ENCODE data around the gene EIF3F.
"Not testable (repeated sequence)": the region's sequence is repeated elsewhere in the genome, so short reads cannot be mapped to it uniquely, and the experiment has no call there.

Gene EIF3F

GRCh38 chr11:7973011-7973410 lies 14.1 kb upstream of the EIF3F start:
- Mint-ChIP-seq H3K9me3 (no peaks in the 10 kb centered on the region), H3K4me1 (ENCODE audit: low read depth) (no peaks in the 10 kb centered on the region), H3K27me3 (ENCODE audit: low read depth) (no peaks in the 10 kb centered on the region), H3K36me3 (ENCODE audit: low read depth) (no peaks in the 10 kb centered on the region), H3K4me3 (no peak overlapping the region), H3K27ac (no peak overlapping the region)

DNA sequence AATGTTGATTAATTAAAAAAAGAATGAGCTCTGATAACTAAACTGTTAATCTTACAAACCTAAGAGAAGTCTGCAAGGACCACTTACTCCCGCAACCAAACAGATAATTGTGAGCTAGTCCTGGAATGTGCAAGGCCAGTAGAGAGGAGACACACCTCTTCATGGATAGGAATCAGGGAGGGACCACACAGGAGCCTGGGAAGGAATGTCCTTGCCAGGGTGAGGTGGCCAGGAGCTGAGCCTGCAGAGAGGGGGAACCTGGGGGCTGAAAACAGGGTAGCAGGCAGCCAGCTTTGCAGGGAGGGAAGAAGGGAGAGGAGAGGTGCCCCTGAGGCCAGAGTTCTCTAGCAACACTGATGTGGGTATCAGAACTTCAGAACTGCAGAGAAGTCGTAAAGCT lies 12.5 kb upstream of the EIF3F start:
- Mint-ChIP-seq H3K4me1 (ENCODE audit: low read depth) (no peaks in the 10 kb centered on the region), H3K27me3 (ENCODE audit: low read depth) (no peaks in the 10 kb centered on the region), H3K4me3 (no peak overlapping the region), H3K36me3 (ENCODE audit: low read depth) (no peaks in the 10 kb centered on the region), H3K9me3 (no peaks in the 10 kb centered on the region), H3K27ac (no peak overlapping the region)

DNA sequence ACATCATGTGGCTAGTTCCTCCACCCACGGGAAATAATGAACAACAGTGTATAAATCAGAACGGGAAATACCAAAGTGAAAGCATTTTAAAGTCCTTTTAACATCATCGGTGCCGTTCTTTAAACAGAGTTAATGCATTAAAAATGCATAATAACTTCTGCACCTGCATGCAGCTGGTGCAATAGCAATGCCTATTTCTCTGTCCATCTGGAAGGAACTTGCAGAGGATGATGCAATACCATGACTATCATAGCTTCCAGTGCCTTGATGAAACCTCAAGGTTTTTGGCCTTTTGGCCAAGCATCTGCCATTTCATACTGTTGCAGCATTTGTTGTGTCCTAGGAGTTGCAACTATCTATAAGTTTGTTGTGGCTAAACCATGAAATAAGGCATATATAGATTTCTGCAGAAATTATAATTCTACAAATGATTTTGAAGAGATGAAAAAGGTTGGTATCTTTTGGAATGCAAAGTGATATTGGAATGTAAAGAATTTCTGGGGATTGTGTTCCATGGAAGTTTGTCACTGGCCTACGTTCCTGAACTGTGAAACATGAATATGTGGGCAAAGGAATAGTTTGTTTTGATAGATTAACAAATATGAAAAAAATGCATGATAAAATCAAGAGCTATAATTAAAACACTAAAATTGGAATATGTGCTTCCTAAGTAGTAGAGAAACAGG lies 9.8 kb upstream of the EIF3F start:
- no peak overlapping the region for H3K27ac Mint-ChIP-seq

DNA sequence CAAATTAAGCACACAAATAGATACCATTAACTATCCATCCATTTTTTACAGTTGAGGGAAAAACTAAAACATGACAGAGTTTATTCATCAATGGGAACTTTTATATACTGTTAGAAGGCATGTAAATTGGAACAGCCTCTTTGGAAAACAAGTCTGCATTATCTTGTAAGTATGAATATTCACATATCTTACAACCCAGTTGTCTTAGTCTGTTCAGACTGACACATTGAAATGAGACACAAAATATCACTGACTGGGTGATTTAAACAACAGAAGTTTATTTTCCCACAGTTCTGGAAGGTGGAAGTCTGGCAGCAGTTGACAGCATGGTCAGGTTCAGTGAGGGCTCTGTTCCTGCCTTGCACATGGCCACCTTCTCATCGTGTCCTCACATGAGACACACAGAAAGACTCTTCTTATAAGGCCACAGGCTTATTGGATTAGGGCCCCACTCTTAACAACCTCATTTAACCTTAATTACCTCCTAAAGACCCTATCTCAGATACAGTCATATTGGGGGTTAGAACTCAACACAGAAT lies 5.4 kb upstream of the EIF3F start:
- Mint-ChIP-seq H3K9me3 (no peaks in the 10 kb centered on the region), H3K27me3 (ENCODE audit: low read depth) (no peaks in the 10 kb centered on the region), H3K36me3 (ENCODE audit: low read depth) (no peaks in the 10 kb centered on the region), H3K27ac (no peak overlapping the region), H3K4me3 (no peak overlapping the region), H3K4me1 (ENCODE audit: low read depth) (peaks cover 6% of the 10 kb centered on the region)

More for the DNA sequence above, 9.8 kb upstream of the EIF3F start:
- H3K4me3 Mint-ChIP-seq: no peak overlapping the region
- H3K27me3 Mint-ChIP-seq (ENCODE audit: low read depth): no peaks in the 10 kb centered on the region
- H3K4me1 Mint-ChIP-seq (ENCODE audit: low read depth): no peaks in the 10 kb centered on the region
- H3K9me3 Mint-ChIP-seq: no peaks in the 10 kb centered on the region
- no peaks in the 10 kb centered on the region for H3K36me3 Mint-ChIP-seq (ENCODE audit: low read depth)

DNA sequence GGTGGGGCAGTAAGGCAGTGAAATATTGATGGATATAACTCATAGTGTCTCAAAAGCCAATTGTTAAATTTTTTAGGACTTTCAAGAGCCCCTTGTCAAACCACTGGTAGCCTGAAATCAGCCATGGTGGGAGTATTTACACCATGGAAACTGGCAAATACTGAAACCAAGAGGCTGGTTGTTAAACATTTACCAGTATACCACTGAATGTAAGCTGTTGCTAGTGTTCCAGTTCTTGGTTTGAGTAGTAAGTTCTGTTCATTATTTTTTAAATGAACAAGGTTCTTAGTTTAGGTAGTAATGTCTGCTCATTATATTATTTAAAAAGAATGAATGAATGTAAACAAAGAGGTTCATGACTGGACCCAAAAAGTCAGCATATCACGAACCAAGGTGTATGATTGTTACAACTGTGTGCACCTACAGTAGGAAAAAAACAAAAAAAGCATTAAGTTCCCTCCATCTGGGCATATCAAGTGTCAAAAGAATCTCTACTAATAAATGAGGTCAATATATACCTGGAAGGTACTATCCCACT lies 4.5 kb upstream of the EIF3F start:
- Mint-ChIP-seq H3K27me3 (ENCODE audit: low read depth) (no peaks in the 10 kb centered on the region), H3K36me3 (ENCODE audit: low read depth) (peaks cover under 1% of the 10 kb centered on the region), H3K4me1 (ENCODE audit: low read depth) (peaks cover 9% of the 10 kb centered on the region), H3K27ac (no peak overlapping the region), H3K9me3 (no peaks in the 10 kb centered on the region), H3K4me3 (no peak overlapping the region)

- no peak overlapping the region for H3K27ac Mint-ChIP-seq
- H3K27me3 Mint-ChIP-seq (ENCODE audit: low read depth): no peaks in the 10 kb centered on the region
- peaks cover 6% of the 10 kb centered on the region for H3K36me3 Mint-ChIP-seq (ENCODE audit: low read depth)
- peaks cover 16% of the 10 kb centered on the region for H3K4me1 Mint-ChIP-seq (ENCODE audit: low read depth)
- H3K9me3 Mint-ChIP-seq: no peaks in the 10 kb centered on the region
- H3K4me3 Mint-ChIP-seq: no peak overlapping the region
These were observed 3.1 kb upstream of the EIF3F start for GRCh38 chr11:7983832-7984590.

DNA sequence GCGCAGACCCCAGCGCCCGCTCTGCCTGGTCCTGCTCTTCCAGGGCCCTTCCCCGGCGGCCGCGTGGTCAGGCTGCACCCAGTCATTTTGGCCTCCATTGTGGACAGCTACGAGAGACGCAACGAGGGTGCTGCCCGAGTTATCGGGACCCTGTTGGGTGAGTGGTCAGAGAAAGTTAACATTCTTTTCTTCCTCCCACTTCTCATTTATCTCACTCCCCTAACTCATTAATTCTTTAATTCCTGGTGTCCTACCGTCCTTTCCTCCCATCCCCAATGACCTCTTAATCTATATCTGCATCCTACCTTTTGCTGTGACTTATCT lies 385 bp downstream of the EIF3F start:
- peak overlapping the region; percentile 98 for H3K4me3 Mint-ChIP-seq

DNA sequence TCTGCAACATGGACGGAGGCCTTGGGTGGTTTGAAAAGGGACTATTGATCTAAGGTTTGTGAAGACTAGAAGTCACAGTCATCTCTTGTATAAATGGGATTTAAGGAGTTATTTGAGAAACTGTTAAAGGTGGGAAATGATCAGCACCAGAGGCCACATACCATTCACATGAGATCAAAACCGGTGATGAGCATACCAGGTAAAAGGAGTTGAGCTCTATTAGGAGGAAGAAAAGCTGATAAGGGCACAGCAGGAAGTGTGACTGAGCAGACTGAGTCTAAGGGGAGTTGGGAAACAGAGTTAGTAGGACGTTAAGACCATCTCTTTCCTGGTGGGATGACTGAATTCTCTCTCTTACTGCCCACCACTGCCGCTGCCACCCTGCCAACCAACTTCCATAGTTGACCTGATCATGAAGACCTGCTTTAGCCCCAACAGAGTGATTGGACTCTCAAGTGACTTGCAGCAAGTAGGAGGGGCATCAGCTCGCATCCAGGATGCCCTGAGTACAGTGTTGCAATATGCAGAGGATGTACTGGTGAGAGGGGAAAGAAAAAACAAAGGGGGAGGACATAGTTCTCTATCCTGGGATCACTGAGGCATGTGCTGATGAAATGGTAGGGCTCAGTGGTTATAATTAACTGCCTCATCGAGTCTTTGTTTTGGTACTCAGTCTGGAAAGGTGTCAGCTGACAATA lies 7.6 kb downstream of the EIF3F start:
- peaks cover 16% of the 10 kb centered on the region for H3K4me1 Mint-ChIP-seq (ENCODE audit: low read depth)
- no peaks in the 10 kb centered on the region for H3K27me3 Mint-ChIP-seq (ENCODE audit: low read depth)
- H3K27ac Mint-ChIP-seq: no peak overlapping the region
- no peak overlapping the region for H3K4me3 Mint-ChIP-seq
- peaks cover 64% of the 10 kb centered on the region for H3K36me3 Mint-ChIP-seq (ENCODE audit: low read depth)
- no peaks in the 10 kb centered on the region for H3K9me3 Mint-ChIP-seq

More for the DNA sequence above, 385 bp downstream of the EIF3F start:
- Mint-ChIP-seq H3K4me1 (ENCODE audit: low read depth) (peaks cover 28% of the 10 kb centered on the region), H3K27ac (peak overlapping the region; percentile 91), H3K36me3 (ENCODE audit: low read depth) (peaks cover 17% of the 10 kb centered on the region)
- not testable (repeated sequence) for H3K27me3 Mint-ChIP-seq (ENCODE audit: low read depth); H3K9me3 Mint-ChIP-seq

DNA sequence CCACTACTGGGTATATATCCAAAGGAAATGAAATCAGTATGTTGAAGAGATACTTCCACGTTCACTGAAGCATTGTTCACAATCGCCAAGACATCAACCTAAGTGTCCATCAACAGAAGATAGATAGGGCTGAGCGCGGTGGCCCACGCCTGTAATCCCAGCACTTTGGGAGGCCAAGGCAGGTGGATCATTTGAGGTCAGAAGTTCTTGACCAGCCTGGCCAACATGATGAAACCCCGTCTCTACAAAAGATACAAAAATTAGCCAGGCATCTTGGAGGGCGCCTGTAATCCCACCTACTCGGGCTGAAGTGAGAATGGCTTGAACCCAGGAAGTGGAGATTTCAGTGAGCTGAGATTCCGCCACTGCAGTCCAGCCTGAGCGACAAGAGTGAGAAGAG lies 12.7 kb downstream of the EIF3F start:
- Mint-ChIP-seq H3K4me3 (no peak overlapping the region), H3K27ac (no peak overlapping the region), H3K9me3 (no peaks in the 10 kb centered on the region), H3K27me3 (ENCODE audit: low read depth) (no peaks in the 10 kb centered on the region), H3K36me3 (ENCODE audit: low read depth) (peaks cover 41% of the 10 kb centered on the region), H3K4me1 (ENCODE audit: low read depth) (peaks cover 5% of the 10 kb centered on the region)

GRCh38 chr11:8000390-8000789 lies 13.3 kb downstream of the EIF3F start:
- H3K27ac Mint-ChIP-seq: peak overlapping the region; percentile 2
- no peaks in the 10 kb centered on the region for H3K27me3 Mint-ChIP-seq (ENCODE audit: low read depth)
- H3K9me3 Mint-ChIP-seq: no peaks in the 10 kb centered on the region
- H3K4me1 Mint-ChIP-seq (ENCODE audit: low read depth): peaks cover under 1% of the 10 kb centered on the region
- no peak overlapping the region for H3K4me3 Mint-ChIP-seq
- peaks cover 35% of the 10 kb centered on the region for H3K36me3 Mint-ChIP-seq (ENCODE audit: low read depth)

- Mint-ChIP-seq H3K27me3 (ENCODE audit: low read depth) (no peaks in the 10 kb centered on the region), H3K27ac (no peak overlapping the region), H3K36me3 (ENCODE audit: low read depth) (peaks cover 13% of the 10 kb centered on the region), H3K9me3 (no peaks in the 10 kb centered on the region), H3K4me3 (no peak overlapping the region), H3K4me1 (ENCODE audit: low read depth) (no peaks in the 10 kb centered on the region)
These were observed 15.5 kb downstream of the EIF3F start for GRCh38 chr11:8002676-8003075.

DNA sequence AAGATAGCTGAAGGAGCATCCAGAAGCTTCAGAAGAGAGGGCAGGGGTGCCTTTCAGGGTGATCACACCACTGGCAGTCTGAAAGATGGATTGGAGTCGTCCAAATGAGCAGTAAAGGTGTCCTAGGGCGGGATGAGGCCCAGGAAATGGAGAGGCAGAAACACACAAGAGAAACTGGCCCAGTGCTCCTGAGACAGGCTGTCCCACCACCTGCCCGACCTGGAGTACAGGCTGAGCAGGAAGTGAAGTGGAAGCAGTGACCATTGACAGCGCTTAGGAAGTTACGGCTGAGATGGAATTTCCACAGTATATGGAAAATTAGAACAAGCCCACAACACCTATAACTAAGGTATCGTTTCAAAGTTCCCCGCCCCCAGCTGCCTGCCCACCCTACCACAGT lies 16.1 kb downstream of the EIF3F start:
- Mint-ChIP-seq H3K4me3 (no peak overlapping the region), H3K4me1 (ENCODE audit: low read depth) (no peaks in the 10 kb centered on the region), H3K27ac (peak overlapping the region; percentile 51), H3K9me3 (no peaks in the 10 kb centered on the region), H3K27me3 (ENCODE audit: low read depth) (no peaks in the 10 kb centered on the region), H3K36me3 (ENCODE audit: low read depth) (peaks cover 10% of the 10 kb centered on the region)

- Mint-ChIP-seq H3K27ac (no peak overlapping the region), H3K36me3 (ENCODE audit: low read depth) (peaks cover 6% of the 10 kb centered on the region), H3K4me3 (no peak overlapping the region), H3K4me1 (ENCODE audit: low read depth) (no peaks in the 10 kb centered on the region), H3K27me3 (ENCODE audit: low read depth) (no peaks in the 10 kb centered on the region), H3K9me3 (no peaks in the 10 kb centered on the region)
These were observed 16.9 kb downstream of the EIF3F start for GRCh38 chr11:8004008-8004407.

DNA sequence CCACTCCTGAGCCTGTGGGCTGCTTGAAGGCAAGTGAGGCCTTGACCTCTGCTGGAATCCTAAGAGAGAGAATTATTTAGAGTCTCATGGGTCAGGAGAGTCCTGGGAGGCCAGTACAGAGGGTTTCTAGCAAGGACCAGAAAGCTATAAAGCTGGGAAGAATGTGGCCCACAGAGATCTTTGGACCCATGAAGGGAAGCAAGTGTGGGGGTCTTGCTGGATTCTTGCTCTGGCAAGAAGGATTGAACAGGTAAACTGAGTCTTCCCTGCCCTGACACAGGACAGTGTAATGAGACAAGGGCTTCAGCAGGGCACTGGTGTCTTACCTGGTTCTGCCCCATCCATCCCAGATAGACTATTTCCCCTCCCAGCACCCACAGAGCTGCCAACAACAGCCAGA lies 18.4 kb downstream of the EIF3F start:
- H3K36me3 Mint-ChIP-seq (ENCODE audit: low read depth): no peaks in the 10 kb centered on the region
- no peak overlapping the region for H3K27ac Mint-ChIP-seq
- no peak overlapping the region for H3K4me3 Mint-ChIP-seq
- H3K27me3 Mint-ChIP-seq (ENCODE audit: low read depth): peaks cover 3% of the 10 kb centered on the region
- H3K9me3 Mint-ChIP-seq: no peaks in the 10 kb centered on the region
- no peaks in the 10 kb centered on the region for H3K4me1 Mint-ChIP-seq (ENCODE audit: low read depth)

Measured in T-helper 1 cell treated with Interleukin-12 subunit alpha and Interleukin-12 subunit beta and Interleukin-4 antibody, amounts not matched to agents 30 μg/mL and 1 μg/mL, for 36 hours (primary cell).